ENCODE measurements around the gene LNP1.

- TF ChIP-seq CTCF (conservative IDR thresholded peaks at IDR 0.05 in 1 of 2, IDR thresholded peaks at IDR 0.05 in 1 of 2; ENCODE audit: low read depth in 1 of 2, low read length in 2 of 2) (no peak), EZH2 (IDR thresholded peaks at IDR 0.05; ENCODE audit: low read length, missing control alignments) (no peak)
Measured at GRCh38 chr3:100483529-100483928, 82.2 kb downstream of the LNP1 start.

Data from fibroblast of lung (primary cell).